Measurements from ENCODE around the gene CCDC188.

GRCh38 chr22:20191000-20191515 is 40.2 kb upstream of the CCDC188 start:
- TF ChIP-seq CTCF (conservative IDR thresholded peaks at IDR 0.05 in 1 of 2, IDR thresholded peaks at IDR 0.05 in 1 of 2; ENCODE audit: extremely low read depth in 1 of 2, insufficient read depth in 1 of 2, low read depth in 1 of 2, low read length in 2 of 2) (no peak), EZH2 (IDR thresholded peaks at IDR 0.05; ENCODE audit: borderline replicate concordance, low read length) (no peak)

All from mammary epithelial cell (primary cell).